NT2/D1 (cell line): Measurements from ENCODE around the gene ACTR3.

Source experiments
- SUZ12 ChIP-seq: IDR thresholded peaks from 2 replicates; pipeline ENCODE4 v1.6.1; 2011; ENCODE audit not compliant: insufficient read length, insufficient read depth; ENCODE audit errors: extremely low read depth
- YY1 ChIP-seq: IDR thresholded peaks from 2 replicates; pipeline ENCODE4 v1.6.1; 2011; ENCODE audit not compliant: insufficient read length, insufficient read depth
- ZNF274 ChIP-seq: IDR thresholded peaks from 2 replicates; pipeline ENCODE4 v1.6.1; 2011; ENCODE audit warnings: mild to moderate bottlenecking, low read depth, low read length

DNA sequence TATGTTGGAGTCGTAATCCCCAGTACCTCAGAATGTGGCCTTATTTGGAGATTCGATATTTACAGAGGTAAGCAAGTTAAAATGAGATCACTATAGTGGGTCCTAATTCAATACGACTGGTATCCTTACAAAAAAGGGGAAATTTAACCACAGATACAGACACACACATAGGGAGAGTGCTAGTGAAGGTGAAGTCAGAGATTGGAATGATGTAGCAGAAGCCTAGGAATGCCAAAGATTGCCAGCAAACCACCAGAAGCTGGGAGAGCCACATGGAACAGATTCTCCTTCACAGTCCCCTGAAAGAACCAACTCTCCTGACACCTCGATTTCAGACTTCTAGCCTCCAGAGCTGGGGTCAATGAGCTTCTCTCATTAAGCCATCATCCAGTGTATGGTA, 17.7 kb upstream of the ACTR3 start:
- TF ChIP-seq YY1: no peak
- no peak for TF ChIP-seq ZNF274
- no peak for TF ChIP-seq SUZ12
